ENCODE measurements around the gene ADGRL1.

ADGRL1 gene

GRCh38 chr19:14112809-14113385 is 93.1 kb downstream of the ADGRL1 start:
- no peak overlapping the region for H3K4me3 ChIP-seq (replicated peaks; ENCODE audit: low read depth, low read length)
- DNase-seq (ENCODE audit: extremely low read depth, insufficient read length) = no peak
- TF ChIP-seq, protein P1, sequence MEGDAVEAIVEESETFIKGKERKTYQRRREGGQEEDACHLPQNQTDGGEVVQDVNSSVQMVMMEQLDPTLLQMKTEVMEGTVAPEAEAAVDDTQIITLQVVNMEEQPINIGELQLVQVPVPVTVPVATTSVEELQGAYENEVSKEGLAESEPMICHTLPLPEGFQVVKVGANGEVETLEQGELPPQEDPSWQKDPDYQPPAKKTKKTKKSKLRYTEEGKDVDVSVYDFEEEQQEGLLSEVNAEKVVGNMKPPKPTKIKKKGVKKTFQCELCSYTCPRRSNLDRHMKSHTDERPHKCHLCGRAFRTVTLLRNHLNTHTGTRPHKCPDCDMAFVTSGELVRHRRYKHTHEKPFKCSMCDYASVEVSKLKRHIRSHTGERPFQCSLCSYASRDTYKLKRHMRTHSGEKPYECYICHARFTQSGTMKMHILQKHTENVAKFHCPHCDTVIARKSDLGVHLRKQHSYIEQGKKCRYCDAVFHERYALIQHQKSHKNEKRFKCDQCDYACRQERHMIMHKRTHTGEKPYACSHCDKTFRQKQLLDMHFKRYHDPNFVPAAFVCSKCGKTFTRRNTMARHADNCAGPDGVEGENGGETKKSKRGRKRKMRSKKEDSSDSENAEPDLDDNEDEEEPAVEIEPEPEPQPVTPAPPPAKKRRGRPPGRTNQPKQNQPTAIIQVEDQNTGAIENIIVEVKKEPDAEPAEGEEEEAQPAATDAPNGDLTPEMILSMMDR (IDR thresholded peaks at IDR 0.05; ENCODE audit: insufficient read depth, low read length, poor library complexity, severe bottlenecking) = no peak

GRCh38 chr19:14112051-14112808 is 93.7 kb downstream of the ADGRL1 start:
- no peak for DNase-seq (ENCODE audit: extremely low read depth, insufficient read length)
- TF ChIP-seq, protein P1 (IDR thresholded peaks at IDR 0.05; ENCODE audit: insufficient read depth, low read length, poor library complexity, severe bottlenecking) = no peak
- H3K4me3 ChIP-seq (replicated peaks; ENCODE audit: low read depth, low read length) = no peak overlapping the region

More at GRCh38 chr19:14112809-14113385, 93.1 kb downstream of the ADGRL1 start:
- no peaks in the 10 kb centered on the region; the same call in 1 of the 2 replicates for H3K36me3 ChIP-seq (ENCODE audit: control insufficient read depth, insufficient read depth, low read length)
- H3K27me3 ChIP-seq (replicated peaks; ENCODE audit: control insufficient read depth, insufficient read depth, low read length) = no peaks in the 10 kb centered on the region

DNA sequence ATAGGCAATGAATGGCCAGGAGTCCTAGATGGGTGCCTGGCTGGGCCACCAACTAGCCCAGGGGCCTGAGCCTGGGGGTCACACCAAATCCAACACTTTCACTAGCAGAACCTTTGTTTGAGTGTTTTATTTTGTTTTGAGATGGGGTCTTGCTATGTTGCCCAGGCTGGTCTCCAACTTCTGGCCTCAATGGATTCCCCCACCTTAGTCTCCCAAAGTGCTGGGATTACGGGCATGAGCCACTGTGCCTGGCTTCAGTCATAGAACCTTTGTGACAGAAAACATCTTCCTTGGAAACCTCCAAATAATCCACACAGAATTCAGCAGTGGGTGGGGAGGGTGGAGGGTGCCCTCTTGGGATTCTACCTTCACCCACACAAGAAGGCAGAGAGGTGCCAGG is 94.5 kb downstream of the ADGRL1 start:
- peaks cover 2% of the 10 kb centered on the region for H3K36me3 ChIP-seq (ENCODE audit: control insufficient read depth, insufficient read depth, low read length)
- H3K27me3 ChIP-seq (replicated peaks; ENCODE audit: control insufficient read depth, insufficient read depth, low read length) = no peaks in the 10 kb centered on the region
- TF ChIP-seq, protein P1 (IDR thresholded peaks at IDR 0.05; ENCODE audit: insufficient read depth, low read length, poor library complexity, severe bottlenecking) = no peak
- DNase-seq (ENCODE audit: extremely low read depth, insufficient read length) = no peak
- no peak overlapping the region for H3K4me3 ChIP-seq (replicated peaks; ENCODE audit: low read depth, low read length)

More at GRCh38 chr19:14112051-14112808, 93.7 kb downstream of the ADGRL1 start:
- Histone ChIP-seq H3K27me3 (replicated peaks; ENCODE audit: control insufficient read depth, insufficient read depth, low read length) (no peaks in the 10 kb centered on the region), H3K36me3 (ENCODE audit: control insufficient read depth, insufficient read depth, low read length) (no peaks in the 10 kb centered on the region; the same call in 1 of the 2 replicates)

GRCh38 chr19:14110650-14111049 is 95.3 kb downstream of the ADGRL1 start:
- peaks cover 2% of the 10 kb centered on the region for H3K36me3 ChIP-seq (ENCODE audit: control insufficient read depth, insufficient read depth, low read length)
- TF ChIP-seq, protein P1 (IDR thresholded peaks at IDR 0.05; ENCODE audit: insufficient read depth, low read length, poor library complexity, severe bottlenecking) = no peak
- no peak for DNase-seq (ENCODE audit: extremely low read depth, insufficient read length)

GRCh38 chr19:14107581-14108461 is 98.1 kb downstream of the ADGRL1 start:
- no peak for DNase-seq (ENCODE audit: extremely low read depth, insufficient read length)
- H3K4me3 ChIP-seq (replicated peaks; ENCODE audit: low read depth, low read length) = no peak overlapping the region
- TF ChIP-seq, protein P1 (IDR thresholded peaks at IDR 0.05; ENCODE audit: insufficient read depth, low read length, poor library complexity, severe bottlenecking) = no peak
- H3K36me3 ChIP-seq (ENCODE audit: control insufficient read depth, insufficient read depth, low read length) = peaks cover 4% of the 10 kb centered on the region
- H3K27me3 ChIP-seq (replicated peaks; ENCODE audit: control insufficient read depth, insufficient read depth, low read length) = no peaks in the 10 kb centered on the region

More at GRCh38 chr19:14110650-14111049, 95.3 kb downstream of the ADGRL1 start:
- no peak overlapping the region for H3K4me3 ChIP-seq (replicated peaks; ENCODE audit: low read depth, low read length)
- H3K27me3 ChIP-seq (replicated peaks; ENCODE audit: control insufficient read depth, insufficient read depth, low read length) = no peaks in the 10 kb centered on the region
